Measurements from ENCODE around the gene NPAS3. TPM values are rescaled to one million over a fixed set of nuclear protein-coding genes. Genes with fewer than 3 reads are reported as not detected.

Gene NPAS3
- total RNA-seq, 2 experiments from 2014 or later: not detected

GRCh38 chr14:33441633-33442032 is 503.0 kb downstream of the NPAS3 start:
- Histone ChIP-seq H3K9me3 (ENCODE audit: low read length) (no peaks in the 10 kb centered on the region), H3K36me3 (ENCODE audit: insufficient read depth, low read length) (no peaks in the 10 kb centered on the region), H3K4me2 (ENCODE audit: low read length) (no peak overlapping the region), H3K4me3 (ENCODE audit: low read depth, low read length, poor library complexity, severe bottlenecking) (no peak overlapping the region), H3K9me2 (ENCODE audit: insufficient read depth, low read length) (no peaks in the 10 kb centered on the region), H3K27ac (ENCODE audit: low read depth, low read length, poor library complexity, severe bottlenecking) (no peak overlapping the region), H3K4me1 (ENCODE audit: insufficient read depth, low read length, poor library complexity, severe bottlenecking) (no peaks in the 10 kb centered on the region), H3K79me2 (ENCODE audit: insufficient read depth, low read depth, low read length) (no peaks in the 10 kb centered on the region), H2AFZ (ENCODE audit: low read length) (no peak overlapping the region), H4K20me1 (ENCODE audit: insufficient read depth, low read length) (no peaks in the 10 kb centered on the region)
- ChIA-PET POLR2A (no interaction called here), CTCF (ENCODE audit: unreplicated experiment) (no interaction called here)
- intact Hi-C loops (cut with micrococcal nuclease; ENCODE audit: unreplicated experiment): no loop called here
- no TSS peak for BruUV-seq (replicated peaks)
- DNase-seq (ENCODE audit: low spot score): no peak
- no peak for TF ChIP-seq CTCF (conservative IDR thresholded peaks at IDR 0.05; ENCODE audit: low read length)

- Histone ChIP-seq H3K9me3 (ENCODE audit: low read length) (no peaks in the 10 kb centered on the region), H4K20me1 (ENCODE audit: insufficient read depth, low read length) (no peaks in the 10 kb centered on the region), H3K27ac (ENCODE audit: low read depth, low read length, poor library complexity, severe bottlenecking) (no peak overlapping the region), H3K4me1 (ENCODE audit: insufficient read depth, low read length, poor library complexity, severe bottlenecking) (no peaks in the 10 kb centered on the region), H3K4me2 (ENCODE audit: low read length) (no peak overlapping the region), H3K36me3 (ENCODE audit: insufficient read depth, low read length) (no peaks in the 10 kb centered on the region), H2AFZ (ENCODE audit: low read length) (no peak overlapping the region), H3K9me2 (ENCODE audit: insufficient read depth, low read length) (no peaks in the 10 kb centered on the region), H3K79me2 (ENCODE audit: insufficient read depth, low read depth, low read length) (no peaks in the 10 kb centered on the region), H3K4me3 (ENCODE audit: low read depth, low read length, poor library complexity, severe bottlenecking) (no peak overlapping the region)
- intact Hi-C loops (cut with micrococcal nuclease; ENCODE audit: unreplicated experiment): no loop called here
- BruUV-seq (replicated peaks): no TSS peak
- no peak for DNase-seq (ENCODE audit: low spot score)
- no peak for TF ChIP-seq CTCF (conservative IDR thresholded peaks at IDR 0.05; ENCODE audit: low read length)
- no peak for TF ChIP-seq EZH2phosphoT487 (IDR thresholded peaks at IDR 0.05; ENCODE audit: borderline replicate concordance, low read depth, low read length)
- CTCF ChIA-PET (ENCODE audit: unreplicated experiment): no interaction called here
- POLR2A ChIA-PET: no interaction called here
Observed at GRCh38 chr14:33444136-33444535, 505.5 kb downstream of the NPAS3 start.

GRCh38 chr14:33449268-33449667 is 510.6 kb downstream of the NPAS3 start:
- DNase-seq (ENCODE audit: low spot score): no peak
- Histone ChIP-seq H2AFZ (ENCODE audit: low read length) (no peak overlapping the region), H3K79me2 (ENCODE audit: insufficient read depth, low read depth, low read length) (no peaks in the 10 kb centered on the region), H3K27ac (ENCODE audit: low read depth, low read length, poor library complexity, severe bottlenecking) (no peak overlapping the region), H3K9me3 (ENCODE audit: low read length) (no peaks in the 10 kb centered on the region), H3K9me2 (ENCODE audit: insufficient read depth, low read length) (no peaks in the 10 kb centered on the region), H3K4me2 (ENCODE audit: low read length) (no peak overlapping the region), H4K20me1 (ENCODE audit: insufficient read depth, low read length) (no peaks in the 10 kb centered on the region), H3K4me3 (ENCODE audit: low read depth, low read length, poor library complexity, severe bottlenecking) (no peak overlapping the region), H3K36me3 (ENCODE audit: insufficient read depth, low read length) (no peaks in the 10 kb centered on the region), H3K4me1 (ENCODE audit: insufficient read depth, low read length, poor library complexity, severe bottlenecking) (no peaks in the 10 kb centered on the region)
- no TSS peak for BruUV-seq (replicated peaks)
- intact Hi-C loops (cut with micrococcal nuclease; ENCODE audit: unreplicated experiment): no loop called here
- no peak for TF ChIP-seq CTCF (conservative IDR thresholded peaks at IDR 0.05; ENCODE audit: low read length)
- TF ChIP-seq EZH2phosphoT487 (IDR thresholded peaks at IDR 0.05; ENCODE audit: borderline replicate concordance, low read depth, low read length): no peak
- ChIA-PET POLR2A (no interaction called here), CTCF (ENCODE audit: unreplicated experiment) (no interaction called here)
